Activated naive CD4-positive, alpha-beta T cell (primary cell): ENCODE data around the gene PKIB.

Experiments
- DNase-seq, 4 experiments: peaks; one replicate each; lab custom pipeline; 2025; lab: John Stamatoyannopoulos, UW

PKIB gene

GRCh38 chr6:122669418-122669817, 59.2 kb downstream of the PKIB start:
- DNase-seq, result no peak

DNA sequence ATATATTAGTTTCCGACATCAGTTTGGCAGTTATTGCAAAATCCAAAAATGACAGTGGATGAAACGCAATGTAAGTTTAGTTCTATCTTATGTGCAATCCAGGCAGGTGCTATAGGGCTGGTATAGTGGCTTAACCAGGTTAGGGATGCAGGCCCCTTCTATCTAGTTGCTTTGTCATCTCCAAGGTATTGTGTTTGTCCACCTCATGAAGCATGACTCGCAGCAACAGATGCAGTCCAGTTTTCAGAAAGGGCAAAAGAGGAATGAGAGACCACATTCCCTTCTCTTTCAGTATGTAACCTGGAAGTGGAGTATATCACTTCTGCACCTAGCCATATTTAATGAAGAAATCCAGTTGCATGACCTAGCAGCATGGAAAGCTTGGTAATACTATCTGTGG, 59.7 kb downstream of the PKIB start:
- no peak for DNase-seq

DNA sequence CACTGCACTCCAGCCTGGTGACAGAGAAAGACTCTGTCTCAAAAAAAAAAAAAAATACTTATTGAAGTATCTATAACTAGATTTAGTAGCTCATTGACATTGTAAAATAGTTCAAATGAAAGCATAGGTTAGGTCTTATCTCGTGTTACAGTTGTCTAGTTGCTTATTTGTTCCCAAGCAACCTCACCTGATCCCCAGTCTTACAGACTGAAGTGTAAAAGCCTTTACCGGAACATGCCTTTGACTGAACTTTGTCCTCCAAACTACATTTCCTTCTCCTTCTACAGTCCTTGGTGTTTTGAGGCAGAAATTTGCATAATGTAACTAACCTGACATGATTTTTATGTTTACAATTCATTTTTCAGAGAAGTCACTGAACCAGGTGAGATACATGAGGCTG, 61.0 kb downstream of the PKIB start:
- no peak for DNase-seq

GRCh38 chr6:122673343-122673961, 63.2 kb downstream of the PKIB start:
- no peak for DNase-seq

DNA sequence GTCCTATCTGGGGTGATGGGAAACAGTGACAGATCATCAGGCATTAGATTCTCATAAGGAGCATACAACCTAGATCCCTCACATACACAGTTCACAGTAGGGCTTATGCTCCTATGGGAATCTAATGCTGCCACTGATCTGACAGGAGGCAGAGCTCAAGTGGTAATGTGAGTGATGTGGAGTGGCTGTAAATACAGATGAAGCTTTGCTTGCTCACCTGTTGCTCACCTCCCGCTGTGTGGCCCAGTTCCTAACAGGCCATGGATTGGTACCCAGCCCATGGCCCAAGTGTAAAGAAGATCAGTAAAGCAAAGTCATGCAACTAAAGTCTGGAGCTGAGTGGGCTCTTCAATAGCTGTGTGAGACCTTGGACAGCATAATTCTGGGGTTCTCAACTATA, 65.9 kb downstream of the PKIB start:
- DNase-seq, result no peak

DNA sequence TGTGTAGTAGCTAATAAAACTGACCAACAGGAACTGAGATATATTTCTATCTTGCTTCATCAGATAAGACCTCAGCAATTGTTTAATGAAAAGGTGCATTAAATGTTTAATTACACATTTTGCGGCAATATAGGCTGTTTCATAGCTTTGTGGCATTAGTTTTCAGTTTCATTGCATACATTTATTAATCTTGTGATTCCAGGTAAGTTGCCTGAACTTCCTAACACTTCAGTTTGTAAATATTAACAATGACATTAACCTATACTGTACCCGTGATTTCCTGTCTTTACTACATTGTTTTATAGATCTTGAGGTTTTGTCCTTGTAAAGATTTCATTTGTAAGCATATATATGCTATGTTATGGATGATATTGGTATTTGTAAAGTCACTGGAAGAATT, 66.5 kb downstream of the PKIB start:
- no peak for DNase-seq

GRCh38 chr6:122677406-122677805, 67.2 kb downstream of the PKIB start:
- DNase-seq, result no peak

DNA sequence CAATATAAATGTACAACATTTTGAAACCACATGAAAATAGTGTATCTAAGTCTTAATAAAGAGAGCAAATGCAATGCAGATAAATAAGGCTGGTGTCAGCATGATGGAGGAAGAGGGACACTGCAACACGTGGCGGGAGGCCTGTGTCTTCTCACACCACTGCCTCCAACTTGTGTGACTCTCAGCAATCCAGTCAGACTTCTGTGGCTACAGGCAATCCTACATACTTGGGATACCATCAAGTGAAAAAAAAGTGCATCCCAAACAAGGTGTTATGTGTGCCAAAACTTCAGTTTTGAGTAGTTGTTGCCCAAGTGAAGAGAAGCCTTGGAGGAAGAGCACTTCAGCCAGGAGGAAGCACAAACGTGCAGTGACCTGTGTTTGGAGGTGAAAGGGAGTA, 68.6 kb downstream of the PKIB start:
- no peak for DNase-seq

GRCh38 chr6:122681705-122682104, 71.5 kb downstream of the PKIB start:
- DNase-seq, result no peak

GRCh38 chr6:122683989-122684651, 73.9 kb downstream of the PKIB start:
- DNase-seq, result no peak

GRCh38 chr6:122692175-122692598, 82.0 kb downstream of the PKIB start:
- no peak for DNase-seq

- DNase-seq, result no peak
Measured at GRCh38 chr6:122692807-122693580, 82.8 kb downstream of the PKIB start.

DNA sequence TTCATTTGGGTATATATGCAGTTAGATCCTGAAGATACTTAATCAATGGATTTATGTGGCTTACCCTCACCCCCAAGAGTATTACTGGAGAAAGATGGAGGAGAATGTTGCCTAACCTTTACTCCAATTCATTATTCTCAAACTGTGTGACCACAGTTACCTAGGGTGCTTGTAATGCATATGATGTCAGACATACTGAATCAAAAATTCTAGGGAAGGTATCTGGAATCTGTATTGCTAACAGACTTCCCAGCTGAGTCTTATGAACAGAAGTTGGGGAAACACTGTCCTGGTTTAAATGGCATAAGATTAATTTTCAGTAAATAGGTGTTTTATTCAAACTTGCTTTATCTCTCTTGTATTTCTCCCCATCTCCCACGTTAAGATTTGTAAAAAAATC, 83.9 kb downstream of the PKIB start:
- no peak for DNase-seq

- no peak for DNase-seq
Measured at GRCh38 chr6:122694602-122695001, 84.4 kb downstream of the PKIB start.

GRCh38 chr6:122695188-122695587, 85.0 kb downstream of the PKIB start:
- no peak for DNase-seq

DNA sequence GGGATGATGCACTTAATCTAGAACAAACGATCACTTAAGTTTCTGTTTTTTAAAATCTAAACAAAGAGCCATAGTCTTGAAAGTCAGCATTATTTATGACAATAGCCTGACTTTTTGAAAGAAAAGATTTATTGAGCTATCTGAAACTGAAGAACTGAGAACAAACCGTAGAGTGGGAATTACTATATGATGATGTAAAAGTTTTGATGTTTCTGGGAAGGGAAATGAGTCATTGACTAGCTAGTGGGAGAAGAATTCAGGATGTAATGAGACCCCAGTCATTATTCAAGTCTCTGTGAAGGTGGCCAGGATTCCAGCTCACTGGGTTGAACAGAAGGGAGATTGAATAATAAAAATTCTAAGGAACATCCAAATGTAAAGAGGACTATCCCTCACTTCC, 85.9 kb downstream of the PKIB start:
- no peak for DNase-seq

- no peak for DNase-seq
Measured at GRCh38 chr6:122696853-122697252, 86.6 kb downstream of the PKIB start.

DNA sequence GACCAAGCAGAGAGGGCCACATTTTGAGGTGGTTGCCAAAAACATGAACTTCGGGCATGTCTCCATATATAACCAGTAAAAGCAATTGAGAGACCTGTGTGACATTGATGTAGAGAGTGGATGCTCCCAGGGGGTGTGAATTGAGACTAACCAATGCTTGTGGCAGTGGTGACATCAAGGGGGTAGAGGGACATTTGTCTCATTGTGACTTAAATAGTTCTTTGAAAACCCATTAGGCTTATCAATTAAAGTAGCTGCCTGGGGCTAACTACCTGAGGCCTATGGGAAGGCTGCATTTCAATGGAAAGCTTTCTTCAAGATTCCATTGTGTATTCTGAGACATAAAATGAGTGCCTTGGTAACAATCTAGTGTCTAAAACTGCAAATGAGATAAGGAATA, 87.3 kb downstream of the PKIB start:
- DNase-seq, result no peak

DNA sequence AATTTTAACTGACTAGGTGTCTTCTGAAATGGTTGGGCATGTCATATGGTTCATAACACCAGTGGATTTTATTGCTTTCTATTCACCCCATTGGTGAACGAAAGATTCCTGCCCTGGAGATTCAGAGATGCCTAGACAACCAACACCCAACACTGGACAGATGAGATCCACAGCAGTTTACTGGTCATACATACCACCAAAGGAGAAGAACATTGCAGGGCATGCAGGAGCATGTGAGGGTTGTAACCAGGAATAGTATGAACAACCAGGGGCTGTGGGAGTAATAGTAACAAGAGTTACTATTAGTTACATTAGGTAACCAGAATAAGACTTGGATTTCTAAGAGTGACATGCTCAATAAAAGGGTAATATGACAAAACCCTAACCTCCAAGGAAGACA, 91.5 kb downstream of the PKIB start:
- no peak for DNase-seq

DNA sequence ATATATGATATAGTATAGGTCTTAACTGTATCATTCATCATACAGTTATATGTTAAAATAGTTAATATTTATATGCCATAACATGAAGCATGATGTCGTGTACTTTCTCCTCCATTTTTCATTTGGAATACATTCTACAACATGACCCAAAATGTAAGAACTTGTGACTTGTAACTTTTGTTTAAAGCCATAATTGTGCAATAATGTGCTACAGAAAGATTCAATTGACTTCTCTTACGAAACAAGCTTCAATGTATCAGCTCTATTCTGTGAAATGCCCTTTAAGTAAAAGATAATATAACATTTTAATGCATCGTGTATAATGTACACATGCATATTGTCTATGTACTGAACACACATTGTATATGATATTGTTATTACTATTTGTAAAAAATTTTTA, 92.6 kb downstream of the PKIB start:
- no peak for DNase-seq

GRCh38 chr6:122704066-122704465, 93.9 kb downstream of the PKIB start:
- no peak for DNase-seq

GRCh38 chr6:122709922-122710512, 99.8 kb downstream of the PKIB start:
- DNase-seq, result no peak
